Esophagus muscularis mucosa (tissue), 4 donors: Measurements from ENCODE around the gene CMC1.

Experiments used
- CTCF ChIP-seq, 3 experiments: fragments of 200-600 bp in 2 of 3; fragments of 450-650 bp in 1 of 3; sonication (generic) in 2 of 3; IDR thresholded peaks; one replicate each; pipeline ENCODE4 v1.5.1; 2017 to 2019; ENCODE audit warnings: antibody characterized with exemption in 3 of 3, mild to moderate bottlenecking in 2 of 3, moderate library complexity in 1 of 3
- EP300 ChIP-seq: sonication (generic); formaldehyde crosslinking; IDR thresholded peaks from one replicate; pipeline ENCODE4 v1.6.1; 2017; ENCODE audit warnings: antibody characterized with exemption
- POLR2A ChIP-seq: fragments of 450-650 bp; IDR thresholded peaks from one replicate; pipeline ENCODE4 v1.6.1; 2017; ENCODE audit warnings: antibody characterized with exemption, moderate library complexity, mild to moderate bottlenecking, low read depth

- peak in 2 of 3 experiments; percentile 7 to 19 for TF ChIP-seq CTCF (IDR thresholded peaks at IDR 0.05)
- TF ChIP-seq POLR2A = peak; percentile 62
- no peak for TF ChIP-seq EP300
These were observed 107.4 kb downstream of the CMC1 start, which contains the start of the genes AZI2 and ZCWPW2 for GRCh38 chr3:28348629-28349468.
